IMR-90 (cell line): ENCODE results near the gene PALLD. TPM values are rescaled to one million over a fixed set of nuclear protein-coding genes. Genes with fewer than 3 reads are reported as not detected.

Experiments
- ATAC-seq: fragments of 200-7000 bp; cut with Tn5 transposase; 2 replicates; pipeline ENCODE4 v1.9.1; 2020; ENCODE audit warnings: low read depth, mild to moderate bottlenecking, moderate library complexity
- BruUV-seq: library from RNA; stranded (reverse); fragments of 400-500 nt; replicated peaks from 2 replicates; lab custom pipeline; 2021; lab: Mats Ljungman, UMichigan
- CTCF ChIA-PET: fragments of 300-600 bp; formaldehyde crosslinking; extraction: SDS; loops from one replicate; lab custom pipeline; 2021; ENCODE audit warnings: antibody characterized with exemption; lab: Yijun Ruan, JAX
- POLR2A ChIA-PET: fragments of 300-600 bp; sonication (Branson Sonifier 250); formaldehyde crosslinking; loops from one replicate; lab custom pipeline; 2022; ENCODE audit warnings: antibody characterized with exemption; ENCODE audit not compliant: unreplicated experiment; lab: Charles Lee
- DNase-seq: peaks from one replicate; pipeline ENCODE4 v3.0.0; 2013
- H2AFZ ChIP-seq: replicated peaks from 2 replicates; pipeline ENCODE3; 2013; ENCODE audit warnings: low read length, mild to moderate bottlenecking; ENCODE audit not compliant: poor library complexity
- H2AK5ac ChIP-seq: 2 replicates; pipeline ENCODE4 v1.6.1; 2013; ENCODE audit warnings: low read depth, low read length, inconsistent platforms
- H2AK9ac ChIP-seq: replicated peaks from 2 replicates; pipeline ENCODE3; 2013; ENCODE audit warnings: mild to moderate bottlenecking, low read depth, low read length, moderate library complexity; ENCODE audit not compliant: poor library complexity
- H2BK120ac ChIP-seq: 2 replicates; pipeline ENCODE4 v1.6.1; 2013; ENCODE audit warnings: low read depth, low read length, inconsistent platforms
- H2BK15ac ChIP-seq: 3 replicates; pipeline ENCODE4 v1.6.1; 2013; ENCODE audit warnings: low read depth, low read length, inconsistent platforms
- H2BK20ac ChIP-seq: 2 replicates; pipeline ENCODE4 v1.6.1; 2013; ENCODE audit warnings: low read depth, mild to moderate bottlenecking, inconsistent platforms, low read length, moderate library complexity
- H2BK5ac ChIP-seq: 2 replicates; pipeline ENCODE4 v1.6.1; 2013; ENCODE audit warnings: mild to moderate bottlenecking, low read depth, low read length, inconsistent platforms; ENCODE audit not compliant: poor library complexity, severe bottlenecking
- H3K14ac ChIP-seq: replicated peaks from 2 replicates; pipeline ENCODE4 v1.6.1; 2013; ENCODE audit warnings: low read depth, low read length, inconsistent platforms
- H3K18ac ChIP-seq: 2 replicates; pipeline ENCODE4 v1.6.1; 2013; ENCODE audit warnings: low read depth, low read length, control low read depth
- H3K23ac ChIP-seq: 2 replicates; pipeline ENCODE4 v1.6.1; 2013; ENCODE audit warnings: low read depth, low read length, inconsistent platforms
- H3K27ac ChIP-seq: 2 replicates; pipeline ENCODE4 v1.5.1; 2013; ENCODE audit warnings: mild to moderate bottlenecking, control low read depth, low read length; ENCODE audit not compliant: insufficient read depth
- H3K27me3 ChIP-seq: 2 replicates; pipeline ENCODE4 v1.6.1; 2013; ENCODE audit warnings: low read length; ENCODE audit not compliant: control insufficient read depth, insufficient read depth
- H3K36me3 ChIP-seq: 2 replicates; pipeline ENCODE4 v1.6.1; 2013; ENCODE audit warnings: low read length, mixed read lengths; ENCODE audit not compliant: control insufficient read depth, insufficient read depth
- H3K4ac ChIP-seq: 2 replicates; pipeline ENCODE4 v1.6.1; 2013; ENCODE audit warnings: low read depth, low read length, inconsistent platforms
- H3K4me1 ChIP-seq: 2 replicates; pipeline ENCODE4 v1.6.1; 2013; ENCODE audit warnings: low read length, mixed read lengths; ENCODE audit not compliant: control insufficient read depth, insufficient read depth
- H3K4me2 ChIP-seq: 2 replicates; pipeline ENCODE4 v1.6.1; 2013; ENCODE audit warnings: low read depth, mild to moderate bottlenecking, control low read depth, low read length, moderate library complexity
- H3K4me3 ChIP-seq: 2 replicates; pipeline ENCODE4 v1.5.1; 2013; ENCODE audit warnings: low read depth, mild to moderate bottlenecking, control low read depth, low read length, moderate library complexity; ENCODE audit not compliant: insufficient read depth
- H3K56ac ChIP-seq: 2 replicates; pipeline ENCODE4 v1.6.1; 2013; ENCODE audit warnings: low read length, inconsistent platforms; ENCODE audit not compliant: insufficient read depth; ENCODE audit errors: extremely low read depth
- H3K79me1 ChIP-seq, 2 experiments: 2 replicates each; pipeline ENCODE4 v1.6.1; 2013; ENCODE audit warnings: low read length in 2 of 2, inconsistent platforms in 1 of 2, low read depth in 1 of 2
- H3K9ac ChIP-seq: 2 replicates; pipeline ENCODE4 v1.6.1; 2013; ENCODE audit warnings: low read depth, low read length, control low read depth
- H3K9me1 ChIP-seq: 2 replicates; pipeline ENCODE4 v1.6.1; 2013; ENCODE audit warnings: low read length, inconsistent platforms; ENCODE audit not compliant: insufficient read depth
- H3K9me3 ChIP-seq: 2 replicates; pipeline ENCODE4 v1.6.1; 2013; ENCODE audit warnings: low read length; ENCODE audit not compliant: control insufficient read depth, insufficient read depth
- H4K20me1 ChIP-seq: 2 replicates; pipeline ENCODE4 v1.6.1; 2013; ENCODE audit warnings: low read length, inconsistent platforms; ENCODE audit not compliant: insufficient read depth
- H4K5ac ChIP-seq: 2 replicates; pipeline ENCODE4 v1.6.1; 2013; ENCODE audit warnings: mild to moderate bottlenecking, low read depth, low read length, control low read depth
- H4K8ac ChIP-seq, 2 experiments: 2 replicates each; pipeline ENCODE4 v1.6.1; 2013; ENCODE audit warnings: low read depth in 2 of 2, low read length in 2 of 2, control low read depth in 1 of 2, inconsistent platforms in 1 of 2
- H4K91ac ChIP-seq: 2 replicates; pipeline ENCODE4 v1.6.1; 2013; ENCODE audit warnings: low read depth, low read length, inconsistent platforms; ENCODE audit not compliant: insufficient read depth
- BHLHE40 ChIP-seq: fragments of 150-350 bp; IDR thresholded peaks from 2 replicates; pipeline ENCODE4 v1.6.1; 2016; ENCODE audit warnings: mild to moderate bottlenecking, low read depth, low read length
- CEBPB ChIP-seq: IDR thresholded peaks from 2 replicates; pipeline ENCODE4 v1.6.1; 2012; ENCODE audit warnings: low read depth, low read length, improper control_type of control experiment
- CHD1 ChIP-seq: IDR thresholded peaks from 2 replicates; pipeline ENCODE4 v1.6.1; 2012; ENCODE audit warnings: low read depth, low read length, improper control_type of control experiment
- FOS ChIP-seq: fragments of 150-350 bp; IDR thresholded peaks from 2 replicates; pipeline ENCODE4 v1.6.1; 2016; ENCODE audit warnings: low read depth, low read length
- MAFK ChIP-seq: IDR thresholded peaks from 2 replicates; pipeline ENCODE4 v1.6.1; 2012; ENCODE audit warnings: low read depth, low read length, improper control_type of control experiment
- MXI1 ChIP-seq: IDR thresholded peaks from 2 replicates; pipeline ENCODE4 v1.6.1; 2012; ENCODE audit warnings: low read depth, mild to moderate bottlenecking, low read length, moderate library complexity, borderline replicate concordance
- RAD21 ChIP-seq: IDR thresholded peaks from 2 replicates; pipeline ENCODE4 v1.6.1; 2012; ENCODE audit warnings: low read length, improper control_type of control experiment
- RCOR1 ChIP-seq: IDR thresholded peaks from 2 replicates; pipeline ENCODE4 v1.6.1; 2012; ENCODE audit warnings: mild to moderate bottlenecking, low read length, improper control_type of control experiment; ENCODE audit not compliant: insufficient replicate concordance
- RFX5 ChIP-seq: IDR thresholded peaks from 2 replicates; pipeline ENCODE4 v1.8.0; 2012; ENCODE audit warnings: low read depth, mild to moderate bottlenecking, low read length, moderate library complexity
- WGBS, 2 experiments: methylation state at CpG; one replicate each; pipeline versions ENCODE4 v1.1.5 to v1.1.7; 2013; ENCODE audit warnings: missing lambda C conversion rate in 2 of 2; ENCODE audit not compliant: insufficient read length in 1 of 2; ENCODE audit errors: extremely low coverage in 2 of 2; 5-methylcytosine and 5-hydroxymethylcytosine counted together
- dilution Hi-C: fragments of 300-500 bp; cut with HindIII; formaldehyde crosslinking; loops from one replicate; pipeline ENCODE4 v1.14.3; 2018; ENCODE audit warnings: low sequenced_read_pairs; ENCODE audit not compliant: unreplicated experiment
- in situ Hi-C: fragments of 300-500 bp; cut with MboI; formaldehyde crosslinking; loops from 3 replicates; pipeline ENCODE4 v1.14.3; 2019; ENCODE audit warnings: low sequenced_read_pairs, inconsistent platforms, mixed read lengths
- intact Hi-C: fragments of 100-400 bp; cut with micrococcal nuclease; formaldehyde crosslinking; loops from 2 replicates; pipeline ENCODE4 v1.10.0; 2022
- polyA plus RNA-seq, 3 experiments: library from polyadenylated mRNA; depleted of rRNA; stranded (reverse); fragments of >200 nt; gene quantifications; 2 replicates each; pipeline ENCODE4 v1.2.3, GENCODE V29; 2012; ENCODE audit warnings: low replicate concordance in 1 of 3
- total RNA-seq: library from RNA; depleted of rRNA; stranded (reverse); fragments of >200 nt; gene quantifications from 2 replicates; pipeline ENCODE4 v1.2.3, GENCODE V29; 2012
- TF ChIP-seq, protein P1 (sequence below): fragments of 150-350 bp; IDR thresholded peaks from 2 replicates; pipeline ENCODE4 v1.6.1; 2016; ENCODE audit warnings: low read depth, mild to moderate bottlenecking, low read length, moderate library complexity, borderline replicate concordance

The PALLD gene
- total and polyA plus RNA-seq, 2 of the 4 experiments (the other 2 are of a cell fraction): 91.0 to 91.9 TPM

DNA sequence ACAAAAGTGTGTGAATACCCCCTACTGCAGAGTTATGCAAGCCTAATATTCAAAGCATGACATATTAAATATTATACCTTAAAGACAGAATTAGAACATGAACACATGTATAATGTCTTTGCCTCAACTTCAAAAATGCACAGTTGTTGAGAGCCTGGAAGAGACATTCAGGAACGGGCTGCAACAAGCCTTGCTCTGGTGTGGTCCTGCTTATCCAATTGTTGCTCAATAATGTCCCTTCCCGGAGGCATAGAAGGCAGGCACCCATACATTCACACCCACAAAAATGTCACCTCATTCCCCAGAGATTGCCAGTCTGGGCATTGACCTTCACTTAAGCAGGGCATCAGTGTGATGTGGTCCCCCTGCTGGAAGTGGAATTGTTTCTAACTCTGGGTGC is 274.4 kb downstream of the PALLD start:
- no peaks in the 10 kb centered on the region for H3K27me3 ChIP-seq
- no peak for DNase-seq
- H2BK15ac ChIP-seq: no peak overlapping the region
- TF ChIP-seq CEBPB (no peak), BHLHE40 (no peak), CHD1 (no peak), RFX5 (no peak), FOS (no peak), RAD21 (no peak), MXI1 (no peak), MAFK (no peak), RCOR1 (no peak)
- TF ChIP-seq, protein P1, sequence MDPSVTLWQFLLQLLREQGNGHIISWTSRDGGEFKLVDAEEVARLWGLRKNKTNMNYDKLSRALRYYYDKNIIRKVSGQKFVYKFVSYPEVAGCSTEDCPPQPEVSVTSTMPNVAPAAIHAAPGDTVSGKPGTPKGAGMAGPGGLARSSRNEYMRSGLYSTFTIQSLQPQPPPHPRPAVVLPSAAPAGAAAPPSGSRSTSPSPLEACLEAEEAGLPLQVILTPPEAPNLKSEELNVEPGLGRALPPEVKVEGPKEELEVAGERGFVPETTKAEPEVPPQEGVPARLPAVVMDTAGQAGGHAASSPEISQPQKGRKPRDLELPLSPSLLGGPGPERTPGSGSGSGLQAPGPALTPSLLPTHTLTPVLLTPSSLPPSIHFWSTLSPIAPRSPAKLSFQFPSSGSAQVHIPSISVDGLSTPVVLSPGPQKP: no peak
- BruUV-seq: no TSS peak
- H3K4me2 ChIP-seq: no peak overlapping the region
- H4K91ac ChIP-seq: no peak overlapping the region; the same call in 1 of the 2 replicates
- no peak overlapping the region for H4K5ac ChIP-seq
- no peak overlapping the region for H3K56ac ChIP-seq
- in situ Hi-C loops (no loop called here), intact Hi-C loops (no loop called here), dilution Hi-C loops (no loop called here)
- H3K9ac ChIP-seq: no peak overlapping the region
- H2AK9ac ChIP-seq: no peak overlapping the region
- no peaks in the 10 kb centered on the region for H4K20me1 ChIP-seq
- no peak overlapping the region for H3K27ac ChIP-seq
- no peak overlapping the region for H3K4ac ChIP-seq
- no CpG with 5 or more reads among the region's 2 CpGs for WGBS, 2 experiments
- no peaks in the 10 kb centered on the region for H3K36me3 ChIP-seq
- no peak overlapping the region for H2BK5ac ChIP-seq
- no peak overlapping the region for H3K23ac ChIP-seq
- ChIA-PET POLR2A (no interaction called here), CTCF (no interaction called here)
- H3K14ac ChIP-seq: no peak overlapping the region
- 0 out of 2 replicates have a peak overlapping the region, but pooled peaks have one; percentile 13 for H2AK5ac ChIP-seq
- no peak overlapping the region for H2AFZ ChIP-seq
- peaks cover 17% of the 10 kb centered on the region for H3K4me1 ChIP-seq
- H3K9me3 ChIP-seq: no peaks in the 10 kb centered on the region
- no peak overlapping the region for H2BK20ac ChIP-seq
- no peak overlapping the region for H3K18ac ChIP-seq
- no peak for ATAC-seq
- no peak overlapping the region for H4K8ac ChIP-seq
- H2BK120ac ChIP-seq: no peak overlapping the region
- no peak overlapping the region for H3K4me3 ChIP-seq
- H3K79me1 ChIP-seq: no peaks in the 10 kb centered on the region
- peaks cover 8% of the 10 kb centered on the region for H3K9me1 ChIP-seq
